Breast epithelium (tissue), 4 donors: ENCODE measurements around the gene PRPF6. TPM values are rescaled to one million over a fixed set of nuclear protein-coding genes. Genes with fewer than 3 reads are reported as not detected.

ENCODE experiments used
- DNase-seq, 2 donors: peaks; one replicate each; pipeline ENCODE4 v3.0.0-alpha.2; 2019; ENCODE audit warnings: low spot score in 2 of 2
- H3K27ac ChIP-seq, 2 donors: fragments of 200-600 bp; sonication (generic) in 1 of 2; one replicate each; pipeline ENCODE4 v1.5.1; 2016 to 2019; ENCODE audit warnings: mild to moderate bottlenecking in 1 of 2
- H3K27me3 ChIP-seq, 2 donors: fragments of 200-600 bp; sonication (generic) in 1 of 2; one replicate each; pipeline versions ENCODE4 v1.5.1 to v1.6.0; 2017 to 2019; ENCODE audit warnings: control low read depth in 1 of 2, mild to moderate bottlenecking in 1 of 2
- H3K36me3 ChIP-seq: fragments of 200-600 bp; one replicate; pipeline ENCODE4 v1.5.1; 2019
- H3K4me1 ChIP-seq, 2 donors: fragments of 200-600 bp; sonication (generic); one replicate each; pipeline ENCODE4 v1.5.1; 2016 to 2019; ENCODE audit warnings: control low read depth in 1 of 2
- H3K4me3 ChIP-seq, 3 donors: fragments of 200-600 bp; sonication (generic); 1 replicate in 2 of 3; 2 replicates in 1 of 3; pipeline ENCODE4 v1.5.1; 2016 to 2019; ENCODE audit warnings: mild to moderate bottlenecking in 3 of 3, moderate library complexity in 2 of 3
- H3K9me3 ChIP-seq, 2 donors: fragments of 200-600 bp; sonication (generic) in 1 of 2; one replicate each; pipeline ENCODE4 v1.5.1; 2016 to 2019; ENCODE audit warnings: control low read depth in 1 of 2
- CTCF ChIP-seq, 3 donors: fragments of 450-650 bp; IDR thresholded peaks; one replicate each; pipeline ENCODE4 v1.5.1; 2016 to 2017; ENCODE audit warnings: antibody characterized with exemption in 3 of 3, mild to moderate bottlenecking in 3 of 3, moderate library complexity in 3 of 3
- POLR2A ChIP-seq: fragments of 450-650 bp; IDR thresholded peaks from one replicate; pipeline ENCODE4 v1.6.1; 2016; ENCODE audit warnings: antibody characterized with exemption, mild to moderate bottlenecking, moderate library complexity
- POLR2AphosphoS5 ChIP-seq, 3 donors: sonication (generic); formaldehyde crosslinking; IDR thresholded peaks; one replicate each; pipeline ENCODE4 v1.6.1; 2017; ENCODE audit warnings: antibody characterized with exemption in 3 of 3
- intact Hi-C: fragments of 100-400 bp; cut with DNase I; formaldehyde crosslinking; loops from one replicate; pipeline ENCODE4 v1.15.1; 2023; ENCODE audit warnings: low total_unique reads
- total RNA-seq, 3 donors: library from RNA; depleted of rRNA; stranded (reverse); fragments of >200 nt; gene quantifications; one replicate each; pipeline ENCODE4 v1.1.0, GENCODE V29; 2016

The PRPF6 gene
- total RNA-seq, 3 donors from 2014 or later, result 53.9 to 67.5 (median 59.6) TPM

GRCh38 chr20:63946986-63947637, 33.8 kb upstream of the PRPF6 start:
- Histone ChIP-seq H3K27me3 (no peaks in the 10 kb centered on the region), H3K27ac (peak overlapping the region; percentile 89), H3K9me3 (no peaks in the 10 kb centered on the region), H3K4me1 (peaks cover 14 to 29% of the 10 kb centered on the region in 2 donors), H3K36me3 (no peaks in the 10 kb centered on the region), H3K4me3 (no peak overlapping the region)
- TF ChIP-seq POLR2AphosphoS5 (IDR thresholded peaks at IDR 0.05), result no peak
- intact Hi-C loops, result no loop called here
- DNase-seq, result no peak

- H3K9me3 ChIP-seq, result no peaks in the 10 kb centered on the region
- peak overlapping the region; percentile 89 for H3K27ac ChIP-seq
- TF ChIP-seq POLR2A (no peak), CTCF (IDR thresholded peaks at IDR 0.05) (no peak), POLR2AphosphoS5 (IDR thresholded peaks at IDR 0.05) (no peak)
- H3K4me1 ChIP-seq, result peaks cover 8 to 30% of the 10 kb centered on the region in 2 donors
- peak overlapping the region in 2 of 3 donors; percentile 18 to 61 for H3K4me3 ChIP-seq
- no peaks in the 10 kb centered on the region for H3K36me3 ChIP-seq
- peak in 1 of 2 donors; percentile 63 for DNase-seq
- H3K27me3 ChIP-seq, result no peaks in the 10 kb centered on the region
- intact Hi-C loops, result no loop called here
Observed at GRCh38 chr20:63947638-63948456, 33.1 kb upstream of the PRPF6 start.

GRCh38 chr20:63950701-63951397, 30.1 kb upstream of the PRPF6 start:
- DNase-seq, result no peak
- TF ChIP-seq POLR2AphosphoS5 (IDR thresholded peaks at IDR 0.05) (no peak), CTCF (IDR thresholded peaks at IDR 0.05) (no peak), POLR2A (no peak)
- Histone ChIP-seq H3K4me3 (peak overlapping the region in 1 of 3 donors; percentile 46), H3K27ac (peak overlapping the region; percentile 89), H3K4me1 (peaks cover 20 to 36% of the 10 kb centered on the region in 2 donors), H3K36me3 (no peaks in the 10 kb centered on the region), H3K9me3 (no peaks in the 10 kb centered on the region), H3K27me3 (no peaks in the 10 kb centered on the region)
- intact Hi-C loops, result no loop called here

GRCh38 chr20:63951398-63952209, 29.3 kb upstream of the PRPF6 start:
- H3K4me3 ChIP-seq, result peak overlapping the region in 1 of 3 donors; percentile 46
- H3K4me1 ChIP-seq, result peaks cover 20 to 36% of the 10 kb centered on the region in 2 donors

More at GRCh38 chr20:63951398-63952209, 29.3 kb upstream of the PRPF6 start:
- no peak for TF ChIP-seq POLR2AphosphoS5 (IDR thresholded peaks at IDR 0.05)
- TF ChIP-seq POLR2A, result no peak
- no peak for TF ChIP-seq CTCF (IDR thresholded peaks at IDR 0.05)
- Histone ChIP-seq H3K27ac (peak overlapping the region; percentile 89), H3K27me3 (no peaks in the 10 kb centered on the region), H3K9me3 (no peaks in the 10 kb centered on the region), H3K36me3 (no peaks in the 10 kb centered on the region)
- no peak for DNase-seq
- intact Hi-C loops, result no loop called here
